Left colon (tissue), 2 donors: Measurements from ENCODE around the gene SCO1. TPM values are rescaled to one million over a fixed set of nuclear protein-coding genes. Genes with fewer than 3 reads are reported as not detected.
"Not testable (repeated sequence)": the region's sequence is repeated elsewhere in the genome, so short reads cannot be mapped to it uniquely, and the experiment has no call there.

Source experiments
- ATAC-seq: fragments of 200-7000 bp; cut with Tn5 transposase; one replicate; pipeline ENCODE4 v1.9.1; 2020; ENCODE audit warnings: mild to moderate bottlenecking, moderate library complexity
- DNase-seq, 2 donors: peaks; one replicate each; pipeline ENCODE4 v3.0.0-alpha.2; 2020
- intact Hi-C, 2 donors: fragments of 100-400 bp; cut with DNase I in 1 of 2; cut with micrococcal nuclease in 1 of 2; formaldehyde crosslinking; loops; one replicate each; pipeline versions ENCODE4 v1.11.2 to v1.14.0; 2022; cut with DNase I, micrococcal nuclease
- total RNA-seq, 2 donors: library from RNA; stranded (reverse); fragmentation: NEBNext Ultra II Directional; extraction: Animal tissue kit (Norgen Biotek cat#: 25700); gene quantifications; one replicate each; pipeline ENCODE4 v1.2.1, GENCODE V29; 2021
- donor health status: DM: no; HTN: no; CAD: no.
- donor health status: DM: yes; HTN: yes; CAD: no.

SCO1 gene
- total RNA-seq, 2 donors from 2014 or later: 43.4 to 48.7 TPM

GRCh38 chr17:10729334-10730193, 32.2 kb upstream of the SCO1 start, which contains the start of gene TMEM220:
Gene TMEM220 (minus strand): TSS chr17:10730023. CDS start chr17:10729851, 172 bp downstream.
- peak; percentile 72 for ATAC-seq
- DNase-seq: peak; percentile 76 to 77
- intact Hi-C loops: no loop called here

DNA sequence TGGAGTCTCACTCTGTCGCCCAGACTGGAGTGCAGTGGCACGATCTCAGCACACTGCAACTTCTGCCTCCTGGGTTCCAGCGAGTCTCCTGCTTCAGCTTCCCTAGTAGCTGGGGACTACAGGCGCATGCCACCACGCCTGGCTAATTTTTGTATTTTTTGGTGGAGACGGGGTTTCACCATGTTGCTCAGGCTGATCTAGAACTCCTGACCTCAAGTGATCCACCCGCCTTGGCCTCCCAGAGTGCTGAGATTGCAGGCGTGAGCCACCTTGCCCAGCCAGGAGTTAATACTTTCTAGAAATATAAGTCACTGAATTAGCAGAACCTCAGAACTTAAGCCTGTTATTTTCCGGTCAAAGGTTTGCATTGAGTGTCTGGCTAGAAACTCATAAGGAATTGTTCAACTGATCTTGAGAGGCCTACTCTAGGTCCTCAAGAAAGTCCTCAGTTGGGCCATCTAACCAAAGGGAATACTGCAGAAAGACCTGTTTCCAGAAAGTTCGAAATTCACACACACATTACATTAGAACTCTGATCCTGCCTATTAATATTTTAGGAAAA, 31.1 kb upstream of the SCO1 start:
- DNase-seq: no peak
- ATAC-seq: no peak
- intact Hi-C loops: no loop called here

DNA sequence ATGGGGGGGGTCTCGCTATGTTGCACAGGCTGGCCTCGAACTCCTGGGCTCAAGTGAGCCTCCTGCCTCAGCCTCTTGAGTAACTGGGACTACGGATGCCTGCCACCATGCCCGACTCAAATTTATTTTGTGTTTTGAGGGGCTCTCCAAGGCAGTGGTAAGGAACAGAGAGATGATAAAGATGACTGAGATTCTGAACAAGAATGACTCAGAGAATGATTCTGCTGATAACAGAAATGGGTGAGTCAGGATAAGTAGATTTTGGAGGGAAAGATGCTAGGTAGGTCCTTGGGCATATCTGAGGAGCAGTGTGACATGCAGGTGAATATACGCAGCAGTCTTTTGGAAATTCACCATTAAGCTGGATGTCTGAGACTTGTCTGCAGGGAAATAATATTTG, 29.9 kb upstream of the SCO1 start:
- DNase-seq (no peak), ATAC-seq (no peak)
- intact Hi-C loops: no loop called here

DNA sequence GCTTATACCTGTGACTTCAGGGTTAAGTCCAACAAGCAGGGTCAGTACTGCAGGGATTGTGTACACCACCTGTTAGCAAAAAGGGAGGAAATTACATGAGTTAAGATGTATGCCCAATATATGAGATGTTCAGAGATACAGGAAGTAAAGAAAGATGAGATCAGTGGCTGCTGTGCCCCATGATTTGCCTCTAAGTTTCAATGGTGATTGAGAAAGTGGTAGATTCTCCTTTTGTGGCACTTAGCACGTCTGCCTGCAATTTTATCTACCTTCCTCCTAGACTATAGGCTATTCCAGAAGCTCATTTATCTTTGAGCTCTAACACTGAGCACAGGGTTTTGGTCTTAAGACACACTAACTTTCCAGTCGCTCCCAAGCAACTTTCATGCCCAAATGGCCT, 28.9 kb upstream of the SCO1 start:
- ATAC-seq: no peak

GRCh38 chr17:10725262-10725661, 27.9 kb upstream of the SCO1 start:
- intact Hi-C loops: no loop called here
- no peak for ATAC-seq
- DNase-seq: no peak

More for the DNA sequence above, 28.9 kb upstream of the SCO1 start:
- intact Hi-C loops: no loop called here
- DNase-seq: no peak

- DNase-seq: peak; percentile 76 to 78
- intact Hi-C loops: no loop called here
- ATAC-seq: peak; percentile 94
Measured at GRCh38 chr17:10724546-10725195, 27.3 kb upstream of the SCO1 start.

GRCh38 chr17:10718547-10718946, 21.2 kb upstream of the SCO1 start:
- intact Hi-C loops: no loop called here
- ATAC-seq (no peak), DNase-seq (no peak)

- intact Hi-C loops: no loop called here
- DNase-seq (no peak), ATAC-seq (no peak)
Measured at GRCh38 chr17:10716218-10716617, 18.9 kb upstream of the SCO1 start.

GRCh38 chr17:10713318-10713717, 16.0 kb upstream of the SCO1 start:
- ATAC-seq (no peak), DNase-seq (no peak)
- intact Hi-C loops: no loop called here

GRCh38 chr17:10705727-10706126, 8.4 kb upstream of the SCO1 start:
- DNase-seq (no peak), ATAC-seq (no peak)
- intact Hi-C loops: no loop called here

DNA sequence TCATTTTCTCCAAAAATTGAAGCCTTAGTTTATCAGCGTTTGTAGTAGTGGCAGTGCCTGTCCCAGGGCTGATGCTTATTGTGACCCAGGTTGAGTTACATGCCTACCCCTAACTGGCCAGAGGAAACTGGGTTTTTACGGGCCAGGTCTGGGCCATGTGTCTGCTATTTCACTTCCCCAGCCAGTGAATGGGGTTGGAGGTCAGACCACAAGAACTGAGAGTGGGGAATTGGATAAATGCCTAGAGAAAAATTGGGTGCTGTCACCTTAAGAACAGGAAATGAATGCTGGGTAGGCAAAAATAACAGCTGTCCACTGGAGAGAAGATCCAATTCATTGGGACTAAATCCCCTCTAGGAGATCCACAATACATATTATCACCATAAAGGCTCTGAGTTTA, 5.2 kb upstream of the SCO1 start:
- ATAC-seq (no peak), DNase-seq (no peak)
- intact Hi-C loops: no loop called here

DNA sequence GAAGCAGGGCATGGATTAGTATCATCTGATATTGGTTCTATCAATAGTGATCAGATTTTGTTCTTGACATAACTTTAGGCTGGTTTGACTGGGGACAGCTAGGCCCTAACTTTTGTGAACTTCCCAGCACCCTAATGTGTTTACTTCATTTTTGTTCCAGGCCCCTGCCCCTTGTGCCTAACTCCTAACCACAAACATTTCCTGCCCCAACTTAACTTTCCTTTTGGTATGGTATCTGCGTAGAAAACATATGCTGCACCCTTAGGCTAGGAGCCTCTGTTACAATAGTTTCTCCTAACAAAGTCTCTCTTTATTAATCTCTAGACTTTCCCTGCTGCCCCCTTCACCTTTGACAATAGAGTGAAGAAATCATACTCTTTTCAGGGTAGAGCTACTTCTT, 2.5 kb upstream of the SCO1 start:
- ATAC-seq (no peak), DNase-seq (no peak)
- intact Hi-C loops: no loop called here

DNA sequence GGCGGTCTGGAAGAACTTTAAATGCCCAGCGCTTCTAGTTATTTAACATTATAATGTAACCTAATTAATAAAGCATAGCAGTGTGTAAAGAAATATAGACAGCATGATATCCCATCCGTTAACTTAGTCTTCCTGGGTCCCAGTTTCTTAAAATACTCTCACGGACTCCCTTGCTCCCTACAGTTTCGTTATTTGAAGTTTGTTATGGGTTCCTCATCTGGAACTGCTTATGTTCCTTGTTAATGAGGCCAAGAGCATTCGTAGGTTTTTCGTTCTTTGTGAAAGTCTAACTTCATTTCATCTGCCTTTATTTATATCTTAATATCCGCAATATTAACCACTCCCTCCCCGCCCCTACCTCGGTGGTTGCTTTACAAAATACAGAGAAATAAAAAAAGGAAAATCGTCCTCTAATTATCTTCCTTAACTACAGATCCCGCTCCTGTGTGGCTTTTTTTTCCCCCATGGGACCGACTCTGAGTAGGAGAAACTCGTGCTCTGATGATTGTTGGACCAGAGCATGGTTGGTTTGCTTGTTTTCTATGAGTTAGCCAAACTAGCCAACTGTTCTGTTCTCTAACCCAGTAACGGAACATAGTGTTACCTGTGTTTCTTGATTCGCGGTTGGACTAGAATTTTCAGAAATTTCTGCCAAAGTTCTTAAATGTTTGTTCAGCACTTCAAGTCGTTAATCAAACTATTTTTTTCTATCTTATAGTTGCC, 924 bp upstream of the SCO1 start:
- ATAC-seq (no peak), DNase-seq (no peak)
- intact Hi-C loops: no loop called here

- DNase-seq: peak in 1 of 2 donors; percentile 25
- ATAC-seq, intact Hi-C loops: not testable (repeated sequence)
Measured at GRCh38 chr17:10695875-10696407, 1.4 kb downstream of the SCO1 start.

DNA sequence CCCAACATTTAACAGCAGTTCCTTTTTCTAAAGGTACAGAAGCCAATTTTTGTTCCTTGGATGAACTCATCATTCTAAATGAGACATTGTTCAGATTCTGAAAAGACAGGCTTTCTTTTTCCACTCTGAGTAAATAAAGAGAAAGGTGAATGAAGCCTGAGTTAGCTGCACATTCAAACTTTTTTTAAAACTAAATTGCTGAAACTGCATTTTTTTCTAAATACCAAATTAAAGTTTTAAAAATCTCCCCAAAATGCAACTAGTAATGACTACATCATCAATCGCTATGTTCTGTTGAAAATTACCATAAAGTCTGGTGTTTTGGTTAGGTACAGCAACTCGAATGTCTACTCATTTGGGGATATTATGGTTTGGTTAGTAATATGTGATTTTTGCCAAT, 9.8 kb downstream of the SCO1 start:
- intact Hi-C loops: no loop called here
- DNase-seq: no peak
- no peak for ATAC-seq

DNA sequence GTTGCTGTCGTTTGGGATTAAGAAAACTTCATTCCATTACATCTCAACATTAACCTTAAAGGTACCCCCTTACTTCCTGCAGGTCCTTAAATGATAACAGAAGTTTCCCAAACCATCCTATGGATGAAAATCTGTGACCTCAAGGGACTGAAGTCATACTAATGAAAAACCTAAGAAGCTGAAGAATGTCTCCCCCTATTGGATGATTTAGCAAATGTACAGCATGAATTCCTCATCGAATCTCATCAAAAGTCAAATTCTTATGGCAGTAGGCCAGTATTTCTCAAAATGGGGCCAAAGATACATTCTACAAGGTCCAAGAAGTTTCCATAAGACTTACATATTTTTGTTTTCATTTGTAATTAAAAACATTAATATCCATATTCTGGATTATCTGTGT, 13.5 kb downstream of the SCO1 start:
- no peak for DNase-seq
- no peak for ATAC-seq

GRCh38 chr17:10681866-10682446, 15.4 kb downstream of the SCO1 start:
- DNase-seq: no peak
- no peak for ATAC-seq

More for the DNA sequence above, 13.5 kb downstream of the SCO1 start:
- intact Hi-C loops: no loop called here

GRCh38 chr17:10674704-10675103, 22.6 kb downstream of the SCO1 start:
- intact Hi-C loops: no loop called here
- DNase-seq (no peak), ATAC-seq (no peak)

More at GRCh38 chr17:10681866-10682446, 15.4 kb downstream of the SCO1 start:
- intact Hi-C loops: no loop called here

DNA sequence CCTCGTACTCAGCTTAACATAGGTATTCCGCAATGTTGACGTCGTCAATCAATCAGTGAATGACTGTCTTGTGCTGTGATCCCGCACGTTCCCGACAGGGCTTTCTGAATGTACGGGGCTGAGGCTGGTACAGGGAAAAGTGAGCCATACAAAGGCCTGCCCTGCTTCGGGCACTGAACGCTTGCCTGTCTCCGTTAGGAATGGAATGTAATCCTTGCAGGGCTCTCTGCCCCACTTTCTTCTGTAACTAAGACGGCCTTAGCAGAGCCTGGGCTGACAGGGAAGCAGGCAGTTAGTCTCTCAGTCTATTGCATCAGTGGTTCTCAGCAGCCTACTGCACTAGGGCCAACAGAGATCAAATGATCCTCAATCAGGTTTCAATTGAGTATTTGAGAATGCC, 24.0 kb downstream of the SCO1 start:
- DNase-seq (no peak), ATAC-seq (no peak)
- intact Hi-C loops: no loop called here
